ENCODE measurements around the gene CCR9.

The CCR9 gene

DNA sequence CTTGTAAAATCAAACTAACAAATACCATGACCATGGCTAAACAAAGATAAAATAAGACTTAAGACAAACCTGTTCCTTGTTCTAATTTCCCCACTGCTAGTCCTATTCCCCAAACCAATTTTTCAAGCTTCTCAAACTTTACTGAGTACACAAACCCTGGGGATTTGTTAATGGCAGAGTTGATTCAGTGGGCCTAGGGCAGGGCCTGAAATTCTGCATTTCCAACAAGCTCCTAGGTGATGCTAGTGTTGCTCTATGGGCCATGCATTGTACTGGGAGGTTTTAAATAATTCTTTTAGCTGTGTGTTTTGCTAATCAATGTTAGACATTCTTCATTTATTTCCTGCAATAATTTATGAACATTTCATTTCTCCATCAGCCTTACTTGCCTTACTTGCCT is 13.3 kb upstream of the CCR9 start:
- DNase-seq, result no peak

DNA sequence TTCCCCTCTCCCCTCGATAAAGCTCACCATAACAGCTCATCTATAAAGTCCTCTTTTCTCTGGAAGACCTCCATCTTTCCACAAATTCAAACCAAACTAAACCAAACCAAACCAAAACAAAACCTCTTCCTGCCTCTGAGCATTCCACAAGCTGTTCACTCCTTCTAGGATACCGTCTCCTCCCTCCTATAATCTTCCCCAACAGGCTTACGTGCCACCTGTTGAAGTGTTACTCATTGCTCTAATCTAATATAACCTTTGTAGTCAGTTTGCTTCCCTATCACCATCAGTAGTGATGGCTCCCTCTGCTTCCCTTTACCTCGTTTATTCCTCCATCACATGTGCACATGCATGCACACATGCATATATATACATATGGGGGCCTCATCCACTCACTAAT is 12.7 kb upstream of the CCR9 start:
- DNase-seq, result no peak

DNA sequence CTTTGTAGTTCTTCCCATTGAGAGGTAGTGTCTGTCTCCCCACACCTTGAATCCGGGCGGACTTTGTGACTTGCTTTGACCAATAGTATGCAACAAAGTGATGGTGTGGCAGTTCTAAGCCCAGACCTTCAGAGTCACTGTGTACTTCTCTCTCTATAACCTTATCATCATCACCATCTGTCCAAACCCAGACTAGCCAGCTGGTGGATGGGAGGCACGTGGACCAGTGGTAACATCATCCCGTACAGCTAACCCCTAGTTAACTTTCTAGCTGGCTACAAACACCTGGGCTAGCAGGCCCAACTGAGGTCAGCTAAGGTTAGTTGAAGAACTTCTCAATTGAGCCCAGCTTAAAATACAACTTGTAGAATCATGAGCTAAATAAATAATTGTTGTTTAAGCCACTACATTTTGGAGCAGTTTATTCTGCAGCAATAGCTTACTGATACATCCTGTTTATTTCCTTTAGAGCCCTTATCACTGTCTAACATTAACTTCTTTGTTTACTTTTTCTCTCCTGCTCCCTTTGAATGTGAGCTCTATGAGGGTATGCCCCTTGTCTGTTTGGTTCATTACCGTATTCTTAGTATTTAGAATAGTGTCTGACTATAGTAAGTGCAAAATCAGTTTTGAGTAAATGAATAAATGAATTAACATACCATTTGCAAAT is 11.5 kb upstream of the CCR9 start:
- DNase-seq, result no peak

DNA sequence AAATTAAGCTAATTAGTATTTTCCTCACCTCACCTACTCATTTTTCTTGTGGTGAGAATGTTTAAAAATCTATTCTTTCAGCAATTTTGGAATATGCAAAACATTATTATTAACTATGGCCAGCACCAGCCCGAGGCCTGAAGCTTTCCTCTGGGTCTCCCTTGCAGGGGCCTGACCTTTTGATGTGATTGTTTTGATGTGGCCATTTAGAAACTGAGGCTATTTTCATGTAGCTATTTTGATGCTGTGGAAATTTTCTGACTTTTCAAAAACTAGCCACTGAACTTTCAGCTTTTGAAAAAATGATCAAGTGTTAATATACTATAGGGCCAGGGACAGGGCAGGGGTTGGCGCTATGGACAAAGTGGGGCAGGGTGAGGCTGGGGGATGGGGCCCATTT is 8.2 kb upstream of the CCR9 start:
- DNase-seq, result no peak

DNA sequence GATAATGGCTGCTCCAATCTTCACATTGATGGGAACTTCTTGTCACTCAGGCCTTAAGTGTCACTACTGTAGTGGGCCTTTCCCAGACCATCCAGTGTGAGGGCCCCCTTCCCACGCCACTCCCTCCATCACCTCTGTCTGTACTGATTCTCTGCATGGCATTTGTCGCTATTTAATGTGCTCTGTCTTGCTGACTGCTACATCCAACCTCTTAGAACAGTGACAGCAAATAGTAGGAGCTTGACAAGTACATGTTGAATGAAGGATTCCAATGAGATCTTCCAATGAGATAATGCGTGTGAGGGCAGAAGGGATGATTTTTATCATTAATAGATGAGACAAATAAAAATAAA is 5.6 kb upstream of the CCR9 start:
- DNase-seq, result no peak

DNA sequence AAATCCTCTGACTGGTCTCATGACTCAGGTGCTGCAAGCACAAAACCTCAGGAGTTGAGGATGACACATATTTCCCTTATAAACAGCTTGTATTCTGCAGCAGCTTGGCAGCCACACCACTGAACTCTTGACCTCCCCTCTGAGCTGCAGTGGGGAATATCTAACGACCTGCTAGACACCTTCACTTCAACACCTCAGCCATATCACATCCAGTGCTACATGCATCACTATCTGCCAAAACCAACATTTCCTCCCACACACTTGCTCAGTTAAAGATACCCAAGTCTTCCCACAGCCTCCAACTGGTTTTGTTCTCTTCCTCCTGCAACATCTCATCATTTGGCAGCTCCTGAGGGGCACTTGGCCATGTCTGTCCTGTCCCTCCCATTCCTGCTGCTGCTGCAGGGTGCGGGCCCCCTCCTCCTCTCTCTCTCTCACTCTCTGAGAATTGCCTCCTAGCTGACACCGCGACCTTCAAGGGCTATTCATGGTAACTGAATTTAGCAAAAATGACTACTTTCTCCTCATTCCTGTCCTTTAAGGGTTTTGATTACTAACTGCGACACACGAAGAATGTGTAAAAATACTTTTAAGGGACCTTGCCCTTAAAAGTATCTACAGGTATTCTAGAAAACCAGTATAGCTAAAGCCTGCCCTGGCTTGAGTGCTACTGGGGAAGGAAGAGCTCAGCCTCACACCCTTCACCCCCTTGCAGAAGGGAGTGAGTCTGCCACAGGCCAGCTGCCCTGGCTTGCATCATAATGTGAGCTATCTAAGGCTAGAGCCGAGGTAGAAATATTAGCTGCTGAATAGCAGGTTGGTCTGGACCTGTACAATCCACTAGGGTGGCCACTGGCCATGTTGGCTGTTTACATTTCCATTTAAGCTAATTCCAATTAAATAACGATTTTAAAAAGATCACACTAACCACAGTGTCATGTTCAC is 5.0 kb upstream of the CCR9 start:
- peak; percentile 37 for DNase-seq

DNA sequence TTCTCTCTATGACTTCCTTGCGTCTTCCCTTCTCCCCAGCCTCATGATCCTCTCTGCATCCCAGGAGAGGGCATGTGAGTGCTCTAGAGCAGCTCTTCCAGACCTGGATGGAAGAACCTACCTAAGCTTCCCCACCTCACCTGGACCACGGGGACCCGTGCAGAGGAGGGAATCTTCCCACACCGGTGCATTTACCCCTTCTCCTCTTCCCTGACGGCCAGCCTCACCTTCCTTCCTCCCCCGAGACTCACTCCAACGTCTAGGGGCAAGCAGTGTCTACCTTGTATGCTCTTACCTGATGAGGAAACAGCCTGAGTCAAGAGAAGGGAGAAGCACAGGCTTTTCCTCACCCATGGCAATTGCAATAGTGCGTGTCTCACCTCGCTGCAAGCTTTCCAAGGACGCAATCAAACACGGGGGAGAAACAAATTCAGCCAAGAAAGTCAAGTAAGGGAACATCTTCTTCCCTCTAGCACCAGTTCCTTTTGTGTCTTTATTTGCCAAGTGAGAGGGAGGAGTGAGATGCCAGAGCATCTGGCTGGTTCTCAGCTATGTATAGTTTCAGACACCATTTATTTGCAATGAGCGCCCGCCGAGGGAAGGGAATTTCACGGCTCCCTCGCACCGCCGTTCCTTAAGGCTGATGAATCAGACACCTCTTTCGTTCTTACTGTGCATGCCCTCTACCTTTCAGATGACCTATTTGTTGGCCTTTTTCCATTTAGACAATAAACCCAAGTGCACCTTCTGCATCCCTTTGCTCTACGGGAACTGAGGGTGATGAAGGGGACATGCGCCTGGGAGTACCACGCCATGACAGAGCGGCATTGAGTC is 1.8 kb upstream of the CCR9 start:
- DNase-seq, result peak; percentile 10

DNA sequence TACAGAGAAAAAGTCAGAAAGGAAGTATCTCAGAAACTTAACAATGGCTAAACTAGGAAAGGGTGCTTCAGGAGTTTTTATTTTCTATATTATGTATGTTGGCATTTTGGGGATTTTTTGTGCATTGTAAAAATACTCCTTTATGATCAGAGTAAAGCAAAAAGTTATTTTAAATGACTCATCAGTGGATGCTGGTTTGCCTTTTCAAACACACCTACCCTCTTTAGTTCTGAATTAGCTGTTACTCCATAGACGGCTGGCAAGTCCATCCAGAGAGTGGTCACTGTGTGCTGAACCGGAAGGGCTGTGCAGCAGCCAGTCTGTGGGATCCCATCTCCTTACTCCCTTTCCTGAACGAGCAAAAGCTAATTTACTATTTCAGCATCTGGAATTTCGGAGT is 942 bp downstream of the CCR9 start:
- no peak for DNase-seq

DNA sequence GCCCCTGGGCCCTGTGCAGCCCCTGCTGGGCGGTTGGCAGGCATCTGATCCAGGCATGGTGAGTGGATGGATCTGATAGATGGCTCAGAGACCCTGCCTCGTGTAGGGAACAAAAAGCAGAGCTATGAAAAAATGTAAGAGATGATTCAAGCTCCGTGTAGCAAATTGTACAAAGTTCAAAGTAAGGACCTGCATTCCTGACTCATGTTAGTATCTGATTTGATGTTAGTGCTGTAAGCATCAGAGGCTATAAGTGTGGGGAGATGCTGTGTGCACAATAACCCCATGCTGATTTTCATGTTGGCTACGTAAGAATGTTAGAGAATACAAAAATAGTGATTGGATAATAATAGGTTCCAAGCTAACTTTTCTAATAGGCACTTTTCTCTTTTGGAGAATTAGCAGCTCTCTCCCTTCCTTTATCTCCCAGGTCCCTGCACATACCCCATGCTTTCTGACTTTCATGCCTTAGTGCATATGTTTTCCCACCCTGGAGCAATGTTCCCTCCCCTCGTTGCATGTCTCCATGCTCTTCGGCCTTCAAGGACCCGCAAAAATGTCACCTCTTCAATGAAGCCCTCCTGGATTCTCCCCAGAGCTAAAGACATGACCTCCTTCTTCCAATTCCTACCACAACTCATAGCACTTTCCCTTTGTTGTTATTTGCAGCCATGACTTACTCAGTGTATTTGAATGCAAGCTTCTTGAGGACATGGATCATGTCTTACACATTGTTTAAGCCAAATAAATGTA is 1.6 kb downstream of the CCR9 start:
- no peak for DNase-seq

DNA sequence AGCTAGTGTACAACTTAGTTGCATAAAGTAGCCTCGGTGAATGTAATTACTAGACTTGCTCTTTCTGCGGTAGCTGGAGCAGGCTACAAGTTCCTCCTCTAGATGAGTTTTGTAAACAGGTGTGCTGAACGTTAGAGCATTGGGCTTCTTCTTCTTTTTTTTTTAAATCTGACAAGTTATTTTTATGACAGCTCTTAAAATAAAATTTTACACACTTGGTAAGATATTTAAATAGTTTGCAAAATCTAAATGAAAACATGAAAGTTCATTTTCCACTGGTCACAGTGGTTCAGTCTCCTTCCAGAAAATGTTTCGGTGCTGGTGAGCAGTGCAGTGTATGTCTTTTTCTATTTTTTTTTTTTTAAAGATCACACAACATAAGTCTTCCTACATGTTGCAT is 3.0 kb downstream of the CCR9 start:
- no peak for DNase-seq

DNA sequence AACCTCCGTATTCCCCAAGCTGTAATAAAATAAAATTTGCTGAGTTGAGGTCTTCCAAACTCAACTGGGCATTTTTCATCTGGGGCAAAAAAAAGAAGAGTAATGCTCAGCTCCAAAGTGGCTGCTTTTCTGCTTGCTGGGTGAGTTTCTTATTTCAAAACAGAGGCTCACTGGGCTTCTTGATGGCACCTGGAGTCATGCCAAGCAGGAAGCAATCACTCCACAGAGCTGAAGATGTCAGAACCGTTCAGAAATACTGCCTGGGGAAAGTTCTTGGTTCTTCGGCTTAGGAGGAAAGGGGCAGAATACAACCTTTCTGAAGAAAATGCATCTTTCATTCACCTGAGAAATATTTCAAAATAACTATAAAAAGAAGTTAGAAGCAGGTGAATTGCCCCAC is 4.1 kb downstream of the CCR9 start:
- no peak for DNase-seq

DNA sequence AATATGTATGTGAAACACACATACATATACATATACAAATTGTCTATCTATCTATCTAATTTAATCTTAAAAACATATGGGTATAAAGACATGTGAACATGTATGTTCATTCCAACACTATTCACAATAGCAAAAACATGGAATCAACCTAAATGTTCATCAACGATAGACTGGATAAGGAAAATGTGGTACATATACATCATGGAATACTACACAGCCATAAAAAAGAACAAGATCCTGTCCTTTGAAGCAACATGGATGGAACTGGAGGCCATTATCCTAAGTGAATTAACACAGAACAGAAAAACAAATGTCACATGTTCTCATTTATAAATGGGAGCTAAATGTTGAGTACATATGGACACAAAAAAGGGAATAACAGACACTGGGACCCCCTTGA is 5.8 kb downstream of the CCR9 start:
- no peak for DNase-seq

DNA sequence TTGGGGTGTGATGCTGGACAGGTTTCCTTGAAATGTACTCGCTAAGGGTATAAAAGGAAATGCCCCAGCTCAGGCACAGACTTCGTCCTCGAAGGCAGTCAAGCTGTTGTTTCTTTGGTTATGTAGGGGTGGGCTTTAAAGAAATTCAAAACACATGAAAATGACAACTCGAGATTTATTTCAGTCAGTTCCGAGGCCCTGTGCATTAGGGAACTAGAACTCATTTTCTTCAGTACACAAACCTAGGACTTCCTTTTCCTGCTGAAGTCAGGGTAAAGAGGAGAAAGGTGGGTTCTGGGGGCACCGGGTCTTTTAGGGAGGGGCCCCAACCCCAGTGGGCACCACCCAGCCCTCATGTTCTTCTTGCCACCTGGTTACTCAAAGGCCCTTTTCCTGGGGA is 7.7 kb downstream of the CCR9 start:
- no peak for DNase-seq

DNA sequence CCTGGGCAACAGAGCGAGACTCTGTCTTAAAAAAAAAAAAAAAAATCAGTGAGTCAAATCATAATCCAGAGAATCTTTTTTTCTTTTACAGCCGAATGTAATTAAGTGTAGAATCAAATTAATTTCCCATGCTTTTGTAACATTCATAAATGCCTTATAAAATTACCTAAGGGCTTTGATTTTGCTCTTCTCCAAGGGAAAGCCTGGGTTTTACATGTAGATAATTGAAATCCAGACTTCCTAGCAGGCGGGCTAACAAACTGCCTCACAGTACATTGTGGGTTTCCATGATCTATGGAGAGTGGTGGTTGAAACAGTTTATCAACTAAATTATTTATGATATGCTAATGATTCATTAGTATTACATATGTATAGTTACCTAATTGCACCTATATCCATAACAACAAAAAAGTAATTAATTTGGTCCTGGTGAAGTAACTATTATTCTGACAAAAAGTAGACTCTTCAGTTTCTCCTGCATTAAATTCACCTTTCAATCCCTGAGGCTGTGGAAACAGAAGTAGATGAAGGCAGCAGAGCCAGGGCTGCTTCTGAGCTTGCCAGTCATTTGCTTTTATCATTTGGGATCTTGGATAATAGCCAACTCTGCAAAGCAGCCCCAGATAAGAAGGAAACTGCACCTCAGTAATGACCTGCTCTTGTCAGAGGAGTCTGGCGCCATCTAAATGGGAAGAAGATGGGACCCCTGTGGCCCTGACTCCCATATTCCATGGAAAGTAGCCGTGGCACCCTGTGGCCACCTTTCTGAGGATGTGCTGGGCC is 9.5 kb downstream of the CCR9 start:
- DNase-seq, result no peak

DNA sequence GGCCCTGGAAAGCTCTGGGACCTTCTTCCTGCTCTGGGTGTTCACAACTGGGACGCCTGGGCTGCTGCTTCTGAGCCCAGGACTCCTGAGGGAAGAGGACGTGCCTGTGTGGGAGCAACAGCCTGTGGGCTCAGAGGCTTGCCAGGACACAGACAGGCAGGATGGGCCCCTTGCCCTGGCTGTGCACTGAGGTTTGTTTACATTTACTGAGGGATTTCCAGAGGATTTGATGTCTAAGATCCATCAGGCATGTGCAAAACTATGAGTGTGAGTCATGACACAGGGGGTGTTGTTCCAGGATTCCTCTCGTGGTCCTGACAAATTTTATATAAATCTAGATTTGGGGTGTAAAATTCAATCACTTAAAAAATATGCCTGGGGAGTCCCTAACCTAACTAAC is 10.6 kb downstream of the CCR9 start:
- DNase-seq, result no peak

DNA sequence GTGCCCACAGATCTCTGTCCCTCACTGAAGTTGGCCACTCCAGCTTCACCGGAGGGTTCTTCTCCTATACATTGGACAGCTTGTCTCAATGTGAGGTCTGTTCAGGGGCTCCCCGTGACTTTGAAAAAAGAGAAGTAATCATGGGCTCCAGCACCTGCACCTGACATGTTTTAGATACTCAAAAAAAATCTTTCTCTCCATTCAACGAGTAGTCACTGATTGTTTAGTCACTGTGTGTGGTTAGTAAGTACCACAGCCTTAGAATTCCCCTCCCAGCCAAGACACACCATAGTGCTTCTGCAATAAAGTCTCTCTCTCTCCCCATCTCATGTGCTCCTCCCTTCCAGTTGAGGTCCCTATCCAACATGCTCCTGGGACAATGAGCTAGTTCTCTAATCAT is 18.6 kb downstream of the CCR9 start:
- DNase-seq, result no peak

DNA sequence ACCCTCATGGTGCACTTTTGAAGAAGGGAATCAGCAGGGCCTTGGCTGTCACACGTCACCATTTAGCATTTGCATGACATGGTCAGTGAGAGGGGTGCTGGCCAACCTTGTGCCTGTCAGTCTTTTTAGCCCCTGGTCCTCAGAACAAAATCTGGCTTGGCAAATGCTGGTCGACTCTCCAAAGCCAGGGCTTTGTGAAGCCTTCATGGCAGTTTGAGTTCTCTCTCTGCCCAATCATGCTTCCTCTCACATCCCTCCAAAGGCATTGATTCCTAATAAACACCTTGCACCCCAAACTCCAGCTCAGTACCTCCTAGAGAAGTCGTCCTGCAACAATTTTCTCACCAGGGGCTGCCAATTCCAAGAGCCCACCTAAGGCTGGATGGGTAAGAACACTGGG is 19.4 kb downstream of the CCR9 start:
- DNase-seq, result no peak

DNA sequence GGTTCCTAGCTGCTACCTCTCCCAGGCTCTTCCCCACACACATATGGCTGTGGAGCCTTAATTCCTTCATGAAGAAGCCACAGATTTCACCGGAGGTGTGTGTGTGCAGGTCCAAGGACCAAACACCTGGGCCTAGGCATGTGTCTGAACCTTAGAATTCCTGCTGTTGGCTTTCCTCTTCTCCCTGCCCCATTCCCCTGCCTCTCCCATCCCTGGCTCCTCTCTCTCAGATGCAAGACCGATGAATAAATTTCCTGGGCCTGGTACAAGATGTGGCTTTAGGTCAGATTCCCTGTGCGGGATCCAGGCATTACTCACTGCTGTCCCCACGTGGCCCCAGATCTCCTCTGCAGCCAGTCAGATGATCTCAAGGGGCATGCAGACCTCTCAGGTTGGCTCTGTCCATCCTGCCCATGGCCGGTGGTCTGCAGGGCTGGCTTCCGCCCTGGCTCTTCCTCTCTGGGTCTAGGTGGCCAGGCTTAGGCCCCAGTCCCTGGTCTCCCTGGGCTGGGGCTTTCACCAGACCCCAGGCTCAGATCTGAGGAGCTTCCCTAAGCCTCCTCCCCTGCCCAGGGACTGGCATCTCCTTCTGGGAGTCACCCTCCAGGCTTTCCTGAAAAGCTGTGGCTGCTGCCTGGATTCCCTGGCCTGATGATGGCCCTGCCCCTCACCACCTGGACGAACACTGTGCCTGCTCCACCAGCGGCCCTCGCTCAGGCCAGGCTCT is 20.5 kb downstream of the CCR9 start:
- DNase-seq, result no peak

DNA sequence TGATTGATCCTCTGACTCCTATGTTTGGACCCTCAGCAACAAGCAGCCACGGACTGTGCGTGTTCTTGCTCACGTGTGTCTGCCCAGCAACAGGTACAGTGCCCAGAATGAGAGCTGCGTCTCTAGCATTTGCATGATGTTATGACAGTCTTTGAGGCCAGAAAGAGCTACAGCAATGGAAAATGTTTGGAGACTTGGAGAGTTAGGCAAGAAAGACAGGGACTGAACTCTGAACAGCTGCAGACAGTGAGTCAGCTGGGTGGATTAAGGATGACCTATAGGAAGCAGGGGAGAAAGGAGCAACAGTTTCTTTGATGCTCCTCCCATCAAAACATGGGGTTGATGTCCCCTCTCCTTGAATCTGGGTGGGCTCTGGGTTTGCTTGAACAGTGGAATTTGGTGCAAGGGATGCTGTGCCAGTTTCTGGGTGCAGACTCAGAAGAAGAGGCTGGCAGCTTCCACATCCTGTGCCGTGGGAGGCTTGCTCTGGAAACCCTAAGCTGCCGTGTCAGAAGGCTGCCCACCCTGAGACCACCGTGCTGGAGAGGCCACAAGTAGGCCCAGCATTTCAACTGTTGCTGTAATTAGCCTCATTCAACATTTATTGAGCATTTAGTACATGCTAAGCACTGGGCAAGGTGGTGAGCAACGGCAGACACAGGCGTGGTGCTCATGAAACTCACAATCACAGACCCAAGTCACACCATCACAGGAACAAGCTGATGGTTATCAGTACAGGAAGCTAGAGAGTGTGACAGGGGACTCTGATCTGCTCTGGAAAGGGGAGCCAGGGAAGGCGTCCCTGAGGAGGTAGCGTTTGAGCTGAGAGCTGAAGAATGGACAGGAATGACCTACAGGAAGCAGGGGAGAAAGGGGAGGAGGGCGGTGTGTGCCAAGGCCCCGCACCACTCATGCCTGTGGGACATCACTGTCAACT is 21.7 kb downstream of the CCR9 start:
- no peak for DNase-seq

DNA sequence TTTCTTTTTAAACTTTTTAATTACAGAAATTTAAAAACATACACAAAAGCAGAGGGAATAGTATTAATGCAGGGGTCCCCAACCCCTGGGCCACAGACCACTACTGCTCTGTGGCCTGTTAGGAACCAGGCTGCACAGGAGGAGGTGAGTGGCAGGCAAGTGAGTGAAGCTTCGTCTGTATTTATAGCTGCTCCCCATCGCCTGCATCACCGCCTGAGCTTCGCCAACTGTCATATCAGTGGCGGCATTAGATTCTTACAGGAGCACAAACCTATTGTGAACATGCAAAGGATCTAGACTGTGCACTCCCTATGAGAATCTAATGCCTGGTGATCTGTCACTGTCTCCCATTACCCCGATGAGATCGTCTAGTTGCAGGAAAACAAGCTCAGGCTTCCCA is 22.4 kb downstream of the CCR9 start:
- no peak for DNase-seq
